ENCODE data around the gene TTC13. TPM values are rescaled to one million over a fixed set of nuclear protein-coding genes. Genes with fewer than 3 reads are reported as not detected.

The TTC13 gene
- total and polyA plus RNA-seq, 2 of the 13 experiments (the other 11 are each of a cell fraction or from before 2014, with no cell fraction given) = 5.8 to 15.9 TPM

DNA sequence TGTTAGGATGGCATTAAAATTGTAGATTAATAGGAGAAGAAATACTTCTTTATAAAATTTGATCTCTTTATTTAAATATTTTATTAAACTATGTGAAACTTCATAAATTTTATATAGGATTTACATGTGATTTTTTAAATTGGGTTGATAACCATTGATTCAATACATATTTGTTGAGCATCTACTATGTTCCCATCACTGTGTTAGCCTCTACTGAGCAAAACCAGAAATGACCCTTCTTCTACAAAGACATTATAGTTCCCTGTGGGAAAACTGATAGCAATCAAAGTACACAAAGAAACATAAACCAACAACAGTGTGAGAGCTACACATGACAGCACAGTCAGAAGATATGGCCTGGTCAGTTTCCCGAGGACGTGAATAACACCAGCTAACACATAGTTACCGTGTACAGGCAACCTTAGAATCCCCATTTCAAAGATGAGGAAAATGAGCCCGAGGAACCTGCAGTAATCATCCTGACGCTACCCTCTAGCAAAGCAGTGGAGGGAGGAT, 12.2 kb downstream of the TTC13 start:
- POLR2A ChIA-PET = no interaction called here
- H3K27me3 ChIP-seq (ENCODE audit: control insufficient read depth in 1 of 2, insufficient read depth in 2 of 2, low read length in 2 of 2) = no peaks in the 10 kb centered on the region
- no peak for TF ChIP-seq GLI4 (CRISPR knock-in tag; IDR thresholded peaks at IDR 0.05; ENCODE audit: borderline replicate concordance)
- TF ChIP-seq MED13 (CRISPR knock-in tag; IDR thresholded peaks at IDR 0.05) = no peak
- no peak for TF ChIP-seq CAMTA2 (CRISPR knock-in tag; IDR thresholded peaks at IDR 0.05; ENCODE audit: borderline replicate concordance)
- TF ChIP-seq, protein P1, sequence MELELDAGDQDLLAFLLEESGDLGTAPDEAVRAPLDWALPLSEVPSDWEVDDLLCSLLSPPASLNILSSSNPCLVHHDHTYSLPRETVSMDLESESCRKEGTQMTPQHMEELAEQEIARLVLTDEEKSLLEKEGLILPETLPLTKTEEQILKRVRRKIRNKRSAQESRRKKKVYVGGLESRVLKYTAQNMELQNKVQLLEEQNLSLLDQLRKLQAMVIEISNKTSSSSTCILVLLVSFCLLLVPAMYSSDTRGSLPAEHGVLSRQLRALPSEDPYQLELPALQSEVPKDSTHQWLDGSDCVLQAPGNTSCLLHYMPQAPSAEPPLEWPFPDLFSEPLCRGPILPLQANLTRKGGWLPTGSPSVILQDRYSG (CRISPR knock-in tag; IDR thresholded peaks at IDR 0.05) = no peak
- no peak for ATAC-seq
- peaks cover 28% of the 10 kb centered on the region for H3K4me1 ChIP-seq (ENCODE audit: insufficient read depth, low read length)
- no peak overlapping the region for H2AFZ ChIP-seq (ENCODE audit: low read length)
- H4K20me1 ChIP-seq (ENCODE audit: insufficient read depth, low read length) = no peaks in the 10 kb centered on the region
- no peak overlapping the region for H3K27ac ChIP-seq (ENCODE audit: extremely low read length, insufficient read depth, low read length)
- no peaks in the 10 kb centered on the region for H3K36me3 ChIP-seq (replicated peaks in 1 of 2; ENCODE audit: control insufficient read depth in 1 of 2, insufficient read depth in 2 of 2, low read length in 2 of 2)
- no peak for DNase-seq (ENCODE audit: low spot score)
- H3K9ac ChIP-seq (ENCODE audit: insufficient read depth, low read depth, low read length) = no peak overlapping the region
- CTCF ChIA-PET (ENCODE audit: low intra/inter-chr PET ratio, low total read pairs) = no interaction called here
- no peaks in the 10 kb centered on the region for H3K79me2 ChIP-seq (ENCODE audit: insufficient read depth, low read length)
- H3K4me3 ChIP-seq (replicated peaks in 1 of 3; ENCODE audit: insufficient read depth in 1 of 3, low read depth in 2 of 3, low read length in 3 of 3) = no peak overlapping the region
- no peaks in the 10 kb centered on the region for H3K9me3 ChIP-seq (ENCODE audit: low read length)
- WGBS (ENCODE audit: low lambda C conversion rate) = 90% methylated on average over 5 of the region's 5 CpGs
- no TSS peak for BruUV-seq (replicated peaks)
- intact Hi-C loops (cut with micrococcal nuclease; ENCODE audit: unreplicated experiment) (loop anchor here (5.0 kb wide), 1 partner anchor 196 kb away; the partner anchor contains the start of gene TRIM67), in situ Hi-C loops (cut with HindIII; ENCODE audit: extremely low pct_ligation_motif_present, low pct_unique_long_range_greater_than_20kb) (no loop called here)
- FAIRE-seq = no peak
- no peak overlapping the region for H3K4me2 ChIP-seq (ENCODE audit: low read depth, low read length)

DNA sequence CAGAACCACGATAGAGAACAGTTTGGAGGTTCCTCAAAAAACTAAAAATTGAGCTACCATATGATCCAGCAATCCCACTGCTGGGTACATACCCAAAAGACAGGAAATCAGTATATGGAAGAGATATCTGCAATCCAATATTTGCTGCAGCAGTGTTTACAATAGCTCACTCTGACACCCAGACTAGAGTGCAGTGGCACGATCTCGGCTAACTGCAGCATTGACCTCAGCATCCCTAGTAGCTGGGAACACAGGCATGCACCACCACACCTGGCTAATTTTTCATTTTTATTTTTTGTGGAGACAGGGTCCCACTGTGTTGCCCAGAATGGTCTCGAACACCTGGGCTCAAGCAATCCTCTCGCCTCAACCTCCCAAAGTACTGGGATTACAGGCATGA, 13.1 kb downstream of the TTC13 start:
- 57% methylated on average over 5 of the region's 5 CpGs for WGBS (ENCODE audit: low lambda C conversion rate)
- Histone ChIP-seq H3K9ac (ENCODE audit: insufficient read depth, low read depth, low read length) (no peak overlapping the region), H4K20me1 (ENCODE audit: insufficient read depth, low read length) (no peaks in the 10 kb centered on the region), H3K4me3 (replicated peaks in 1 of 3; ENCODE audit: insufficient read depth in 1 of 3, low read depth in 2 of 3, low read length in 3 of 3) (no peak overlapping the region), H3K4me2 (ENCODE audit: low read depth, low read length) (peak overlapping the region; percentile 30; the same call in 1 of the 2 replicates), H3K27me3 (ENCODE audit: control insufficient read depth in 1 of 2, insufficient read depth in 2 of 2, low read length in 2 of 2) (no peaks in the 10 kb centered on the region), H3K36me3 (replicated peaks in 1 of 2; ENCODE audit: control insufficient read depth in 1 of 2, insufficient read depth in 2 of 2, low read length in 2 of 2) (no peaks in the 10 kb centered on the region), H3K79me2 (ENCODE audit: insufficient read depth, low read length) (no peaks in the 10 kb centered on the region), H3K9me3 (ENCODE audit: low read length) (no peaks in the 10 kb centered on the region), H3K4me1 (ENCODE audit: insufficient read depth, low read length) (peaks cover 28% of the 10 kb centered on the region), H2AFZ (ENCODE audit: low read length) (no peak overlapping the region), H3K27ac (ENCODE audit: extremely low read length, insufficient read depth, low read length) (no peak overlapping the region)
- BruUV-seq (replicated peaks) = no TSS peak
- FAIRE-seq (no peak), ATAC-seq (peak; percentile 79), DNase-seq (ENCODE audit: low spot score) (no peak)
- intact Hi-C loops (cut with micrococcal nuclease; ENCODE audit: unreplicated experiment) = loop anchor here (5.0 kb wide), 1 partner anchor 197 kb away; the partner anchor contains the start of gene TRIM67
- CTCF ChIA-PET (ENCODE audit: low intra/inter-chr PET ratio, low total read pairs) = no interaction called here
- in situ Hi-C loops (cut with HindIII; ENCODE audit: extremely low pct_ligation_motif_present, low pct_unique_long_range_greater_than_20kb) = no loop called here
- POLR2A ChIA-PET = interaction anchor here (1.0 to 1.3 kb wide), 2 partner anchors 13 to 27 kb away, joined by 3 read pairs; partner anchors contain the start of genes ARV1 and TTC13
- TF ChIP-seq ZNF101 (CRISPR knock-in tag; IDR thresholded peaks at IDR 0.05; ENCODE audit: borderline replicate concordance, low read depth) (no peak), SYNCRIP (IDR thresholded peaks at IDR 0.05; ENCODE audit: insufficient read depth, low read depth, low read length) (no peak)
- TF ChIP-seq, protein P2, sequence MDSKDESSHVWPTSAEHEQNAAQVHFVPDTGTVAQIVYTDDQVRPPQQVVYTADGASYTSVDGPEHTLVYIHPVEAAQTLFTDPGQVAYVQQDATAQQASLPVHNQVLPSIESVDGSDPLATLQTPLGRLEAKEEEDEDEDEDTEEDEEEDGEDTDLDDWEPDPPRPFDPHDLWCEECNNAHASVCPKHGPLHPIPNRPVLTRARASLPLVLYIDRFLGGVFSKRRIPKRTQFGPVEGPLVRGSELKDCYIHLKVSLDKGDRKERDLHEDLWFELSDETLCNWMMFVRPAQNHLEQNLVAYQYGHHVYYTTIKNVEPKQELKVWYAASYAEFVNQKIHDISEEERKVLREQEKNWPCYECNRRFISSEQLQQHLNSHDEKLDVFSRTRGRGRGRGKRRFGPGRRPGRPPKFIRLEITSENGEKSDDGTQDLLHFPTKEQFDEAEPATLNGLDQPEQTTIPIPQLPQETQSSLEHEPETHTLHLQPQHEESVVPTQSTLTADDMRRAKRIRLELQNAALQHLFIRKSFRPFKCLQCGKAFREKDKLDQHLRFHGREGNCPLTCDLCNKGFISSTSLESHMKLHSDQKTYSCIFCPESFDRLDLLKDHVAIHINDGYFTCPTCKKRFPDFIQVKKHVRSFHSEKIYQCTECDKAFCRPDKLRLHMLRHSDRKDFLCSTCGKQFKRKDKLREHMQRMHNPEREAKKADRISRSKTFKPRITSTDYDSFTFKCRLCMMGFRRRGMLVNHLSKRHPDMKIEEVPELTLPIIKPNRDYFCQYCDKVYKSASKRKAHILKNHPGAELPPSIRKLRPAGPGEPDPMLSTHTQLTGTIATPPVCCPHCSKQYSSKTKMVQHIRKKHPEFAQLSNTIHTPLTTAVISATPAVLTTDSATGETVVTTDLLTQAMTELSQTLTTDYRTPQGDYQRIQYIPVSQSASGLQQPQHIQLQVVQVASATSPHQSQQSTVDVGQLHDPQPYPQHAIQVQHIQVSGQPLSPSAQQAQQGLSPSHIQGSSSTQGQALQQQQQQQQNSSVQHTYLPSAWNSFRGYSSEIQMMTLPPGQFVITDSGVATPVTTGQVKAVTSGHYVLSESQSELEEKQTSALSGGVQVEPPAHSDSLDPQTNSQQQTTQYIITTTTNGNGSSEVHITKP (CRISPR knock-in tag; IDR thresholded peaks at IDR 0.05; ENCODE audit: low read depth) = no peak
- TF ChIP-seq, protein P3, sequence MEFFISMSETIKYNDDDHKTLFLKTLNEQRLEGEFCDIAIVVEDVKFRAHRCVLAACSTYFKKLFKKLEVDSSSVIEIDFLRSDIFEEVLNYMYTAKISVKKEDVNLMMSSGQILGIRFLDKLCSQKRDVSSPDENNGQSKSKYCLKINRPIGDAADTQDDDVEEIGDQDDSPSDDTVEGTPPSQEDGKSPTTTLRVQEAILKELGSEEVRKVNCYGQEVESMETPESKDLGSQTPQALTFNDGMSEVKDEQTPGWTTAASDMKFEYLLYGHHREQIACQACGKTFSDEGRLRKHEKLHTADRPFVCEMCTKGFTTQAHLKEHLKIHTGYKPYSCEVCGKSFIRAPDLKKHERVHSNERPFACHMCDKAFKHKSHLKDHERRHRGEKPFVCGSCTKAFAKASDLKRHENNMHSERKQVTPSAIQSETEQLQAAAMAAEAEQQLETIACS (CRISPR knock-in tag; IDR thresholded peaks at IDR 0.05) = no peak
- TF ChIP-seq, protein P4, sequence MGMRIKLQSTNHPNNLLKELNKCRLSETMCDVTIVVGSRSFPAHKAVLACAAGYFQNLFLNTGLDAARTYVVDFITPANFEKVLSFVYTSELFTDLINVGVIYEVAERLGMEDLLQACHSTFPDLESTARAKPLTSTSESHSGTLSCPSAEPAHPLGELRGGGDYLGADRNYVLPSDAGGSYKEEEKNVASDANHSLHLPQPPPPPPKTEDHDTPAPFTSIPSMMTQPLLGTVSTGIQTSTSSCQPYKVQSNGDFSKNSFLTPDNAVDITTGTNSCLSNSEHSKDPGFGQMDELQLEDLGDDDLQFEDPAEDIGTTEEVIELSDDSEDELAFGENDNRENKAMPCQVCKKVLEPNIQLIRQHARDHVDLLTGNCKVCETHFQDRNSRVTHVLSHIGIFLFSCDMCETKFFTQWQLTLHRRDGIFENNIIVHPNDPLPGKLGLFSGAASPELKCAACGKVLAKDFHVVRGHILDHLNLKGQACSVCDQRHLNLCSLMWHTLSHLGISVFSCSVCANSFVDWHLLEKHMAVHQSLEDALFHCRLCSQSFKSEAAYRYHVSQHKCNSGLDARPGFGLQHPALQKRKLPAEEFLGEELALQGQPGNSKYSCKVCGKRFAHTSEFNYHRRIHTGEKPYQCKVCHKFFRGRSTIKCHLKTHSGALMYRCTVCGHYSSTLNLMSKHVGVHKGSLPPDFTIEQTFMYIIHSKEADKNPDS (CRISPR knock-in tag; IDR thresholded peaks at IDR 0.05) = no peak
